GM18517 (cell line): ENCODE measurements around the gene CLSTN2.

Source experiments
- ATAC-seq: cut with Tn5 transposase; IDR thresholded peaks from one replicate; pipeline ENCODE4 v1.9.1; 2021; ENCODE audit warnings: mild to moderate bottlenecking, moderate library complexity; ENCODE audit not compliant: unreplicated experiment

CLSTN2 gene

DNA sequence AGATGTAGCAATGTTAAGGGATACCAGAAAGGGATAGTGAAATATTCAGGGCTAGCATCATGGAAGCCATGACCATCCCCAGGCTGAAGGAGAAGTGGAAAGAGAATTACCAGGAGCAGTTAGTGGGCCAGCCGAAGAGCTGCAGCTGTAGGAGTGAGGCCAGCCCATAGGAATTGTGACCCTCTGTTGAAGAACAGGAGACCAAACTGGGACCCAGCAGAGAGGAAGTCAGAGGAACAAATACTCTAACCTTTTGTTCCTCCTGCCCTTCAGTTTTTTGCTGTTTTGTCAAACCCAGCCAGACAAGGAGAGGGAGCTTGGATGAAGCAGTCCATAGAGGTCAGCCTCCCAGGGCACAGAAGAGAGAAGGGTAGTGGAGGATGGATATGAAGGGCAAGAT is 115.4 kb downstream of the CLSTN2 start:
- no peak for ATAC-seq

- ATAC-seq = no peak
Observed at GRCh38 chr3:140051019-140051957, 116.3 kb downstream of the CLSTN2 start.

- no peak for ATAC-seq
Observed at GRCh38 chr3:140052771-140053702, 118.1 kb downstream of the CLSTN2 start.

DNA sequence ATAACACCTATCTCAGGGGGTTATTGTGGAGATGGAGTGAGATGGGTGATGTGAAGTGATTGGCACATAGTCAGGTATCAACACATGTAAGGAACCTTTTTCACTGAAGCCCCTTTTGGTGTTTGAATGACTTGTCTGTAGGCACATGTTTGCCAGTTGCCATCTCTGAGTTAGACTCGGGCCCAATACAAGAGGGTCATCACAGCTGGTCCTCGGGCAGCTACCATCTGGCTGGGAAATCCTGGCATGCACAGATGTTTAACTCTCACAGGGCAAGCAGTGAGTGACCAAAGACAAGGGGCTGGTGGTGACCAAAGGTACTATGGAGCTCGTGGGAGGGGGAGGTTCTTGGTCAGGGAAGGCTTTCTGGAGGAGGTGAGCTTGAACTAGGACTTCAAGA is 118.8 kb downstream of the CLSTN2 start:
- ATAC-seq = no peak

DNA sequence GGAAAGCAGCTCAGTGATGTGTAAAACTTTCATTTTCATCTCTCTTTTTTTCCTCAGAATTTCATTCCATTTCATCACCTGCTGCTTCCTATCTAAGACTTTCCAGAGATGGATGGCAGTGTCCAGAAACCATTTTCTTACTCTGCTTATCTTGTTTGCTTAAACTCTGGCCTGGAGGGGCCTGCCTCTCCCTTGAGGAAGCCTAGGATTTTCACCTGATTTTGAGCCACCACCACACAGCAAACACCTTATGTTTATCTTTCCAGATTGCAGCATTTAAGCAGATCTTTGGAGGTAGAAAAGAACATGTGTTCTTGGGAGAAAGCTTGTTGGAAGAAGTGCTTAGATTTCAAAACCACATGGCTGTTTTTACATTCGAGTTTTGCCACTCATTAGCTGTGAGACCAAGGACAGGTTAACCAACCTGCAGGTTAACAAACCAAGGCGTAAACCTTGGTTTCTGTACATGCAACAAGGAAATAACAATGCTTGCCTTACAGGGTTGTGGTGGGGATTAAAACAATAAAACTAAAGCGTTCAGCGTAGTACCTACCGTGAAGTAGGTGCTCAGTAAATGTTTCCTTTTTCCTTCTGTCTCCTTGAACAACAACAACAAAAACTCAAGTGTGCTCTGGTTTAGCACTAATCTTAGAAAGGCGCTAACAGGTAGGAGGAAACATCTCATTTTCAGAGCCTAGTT is 120.3 kb downstream of the CLSTN2 start:
- no peak for ATAC-seq

GRCh38 chr3:140056047-140056446 is 121.1 kb downstream of the CLSTN2 start:
- ATAC-seq = no peak

DNA sequence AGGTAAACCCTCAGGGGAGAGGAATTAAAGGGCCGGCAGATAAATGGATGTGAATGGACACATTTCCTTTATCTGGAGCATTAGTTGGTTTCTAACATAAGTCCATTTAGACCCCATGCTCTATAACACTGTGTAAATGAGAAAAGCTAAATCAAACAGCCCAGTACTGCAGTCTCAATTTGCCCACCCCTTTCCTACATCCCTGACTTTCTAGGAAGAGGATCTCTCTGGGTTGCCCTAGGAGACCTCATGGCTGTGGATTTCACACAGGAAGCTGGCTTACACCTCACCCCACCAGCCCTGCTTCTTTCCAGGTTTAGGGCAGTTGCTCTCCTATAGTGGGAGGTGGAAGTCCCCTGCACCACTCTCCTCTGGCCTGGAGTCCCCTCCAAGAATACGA is 126.2 kb downstream of the CLSTN2 start:
- no peak for ATAC-seq

DNA sequence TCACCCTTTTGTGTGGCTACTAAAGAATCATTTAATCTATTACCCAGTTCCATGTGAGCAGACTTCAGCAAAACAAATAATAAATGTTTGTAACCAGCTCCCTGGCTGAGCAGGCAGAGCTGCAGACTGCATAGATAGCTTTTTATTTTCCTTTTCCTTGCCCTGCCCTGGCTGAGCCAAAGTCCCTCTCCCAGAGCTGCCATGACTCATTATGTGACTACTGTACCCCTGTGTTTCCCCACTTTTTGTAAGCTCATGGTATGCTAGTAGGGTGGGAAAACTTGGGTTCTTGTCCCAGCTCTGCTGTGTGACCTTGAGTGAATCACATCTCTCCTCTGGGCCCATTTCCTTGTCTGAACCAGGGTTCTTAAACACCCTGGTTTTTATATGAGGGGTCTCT is 127.5 kb downstream of the CLSTN2 start:
- no peak for ATAC-seq

- ATAC-seq = no peak
Observed at GRCh38 chr3:140067487-140067886, 132.5 kb downstream of the CLSTN2 start.

- no peak for ATAC-seq
Observed at GRCh38 chr3:140068494-140069017, 133.6 kb downstream of the CLSTN2 start.

DNA sequence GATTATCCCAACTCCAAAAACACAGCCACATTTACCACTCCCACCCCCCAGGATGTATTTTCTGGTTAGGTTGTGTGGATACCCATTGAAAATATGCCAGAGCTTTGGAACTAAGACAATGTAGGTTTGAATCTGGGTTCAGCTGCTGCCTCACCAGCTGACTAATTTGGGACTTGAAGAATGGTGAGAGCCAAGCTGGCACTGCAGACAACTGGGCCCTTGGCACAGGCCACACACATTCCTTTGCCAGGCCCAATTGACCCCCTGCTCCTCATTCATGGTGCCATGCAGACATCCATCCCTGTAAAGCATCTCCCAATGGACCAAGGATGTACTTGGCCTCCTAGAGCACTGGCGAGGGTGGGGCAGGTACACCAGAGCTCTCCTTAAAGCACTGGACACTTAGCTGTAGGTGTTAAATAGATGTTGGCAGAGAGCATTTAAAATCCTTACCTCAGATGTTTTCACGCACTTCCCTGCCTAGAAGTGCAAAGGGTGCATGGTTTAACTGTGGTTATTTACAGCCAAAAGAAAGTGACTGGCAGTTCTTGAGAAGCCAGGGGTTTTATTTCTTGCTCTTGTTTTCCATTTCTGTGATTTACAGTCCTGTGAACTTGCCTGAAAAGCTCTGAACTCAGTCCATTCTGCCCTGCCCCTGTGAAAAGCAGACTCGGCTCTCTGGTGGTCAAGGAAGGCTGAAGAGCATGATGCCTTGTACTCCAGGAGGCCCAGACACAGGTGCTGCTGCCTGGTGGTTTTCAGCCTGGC is 138.5 kb downstream of the CLSTN2 start:
- no peak for ATAC-seq

DNA sequence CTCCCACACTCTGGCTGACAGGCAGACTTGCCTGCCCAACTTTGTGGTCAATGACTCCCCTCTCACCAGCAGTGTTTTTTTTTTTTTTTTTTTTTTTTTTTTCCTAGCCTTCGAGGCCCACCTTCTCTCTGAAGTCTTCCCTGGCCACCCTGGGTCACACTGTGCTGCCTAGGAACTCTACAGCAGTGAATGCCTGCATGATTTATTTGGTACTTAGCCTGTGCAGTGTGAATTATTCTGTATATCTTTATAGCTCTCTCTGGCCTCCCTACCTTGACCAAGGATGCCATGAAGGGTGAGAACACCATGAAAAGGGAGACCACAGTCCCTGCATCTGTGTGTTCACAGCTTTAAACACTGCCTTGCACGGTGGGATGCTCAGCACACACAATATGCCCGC is 141.6 kb downstream of the CLSTN2 start:
- no peak for ATAC-seq

- no peak for ATAC-seq
Observed at GRCh38 chr3:140077406-140077805, 142.4 kb downstream of the CLSTN2 start.

DNA sequence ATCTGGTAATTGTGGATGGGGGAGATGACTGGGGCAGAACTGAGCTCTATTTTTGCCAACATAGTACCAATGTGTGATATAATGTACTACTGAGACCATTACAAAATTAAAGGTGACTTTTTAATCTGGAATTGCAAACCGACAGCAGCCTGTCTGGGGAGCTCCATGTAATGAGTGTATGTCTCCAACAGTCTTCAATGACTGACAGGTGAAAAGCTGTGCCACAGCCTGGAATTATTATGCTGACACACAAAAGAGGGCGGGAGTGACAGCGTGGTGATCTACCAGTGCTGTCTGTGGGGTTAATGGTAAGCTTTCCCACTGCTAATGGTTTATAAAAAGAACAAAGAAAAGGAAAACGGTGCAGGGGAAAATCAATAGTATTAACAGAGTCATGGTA is 143.4 kb downstream of the CLSTN2 start:
- no peak for ATAC-seq

DNA sequence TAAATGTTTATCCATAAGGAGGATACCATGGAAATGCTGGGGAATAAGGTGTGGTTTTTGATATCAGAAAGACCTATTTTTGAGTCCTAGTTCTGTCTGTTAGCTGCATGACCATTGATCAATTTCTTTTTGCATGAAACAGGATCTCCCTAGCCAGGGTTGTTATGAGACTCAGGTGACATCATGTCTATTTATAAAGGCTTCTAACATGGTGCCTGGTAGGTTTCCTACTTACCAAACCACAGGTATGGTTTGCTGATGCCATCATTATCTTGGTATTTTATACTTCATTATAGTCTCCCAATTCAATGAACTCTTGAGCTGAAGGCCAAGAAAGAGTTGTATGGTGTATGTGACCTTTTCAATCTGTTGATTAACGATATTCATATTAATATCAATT is 144.0 kb downstream of the CLSTN2 start:
- ATAC-seq = no peak

DNA sequence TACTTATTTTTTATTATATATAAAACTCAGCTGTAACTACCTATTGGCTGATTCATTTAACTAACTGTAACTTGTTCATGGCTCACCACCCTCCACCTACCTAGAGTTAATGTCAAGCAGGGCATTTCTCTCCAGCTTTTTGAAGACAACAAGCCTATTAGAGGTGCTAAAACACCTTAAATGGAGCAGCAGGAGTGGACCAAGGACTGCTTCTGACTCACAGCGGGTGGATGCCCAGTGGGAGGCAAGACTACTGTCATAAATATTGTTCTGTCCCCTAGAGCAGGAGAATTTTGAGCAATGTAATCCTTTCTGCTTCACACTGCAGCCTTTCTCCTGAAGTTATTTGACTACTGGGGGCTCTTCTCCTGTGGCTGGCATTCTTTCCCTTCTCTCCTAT is 146.9 kb downstream of the CLSTN2 start:
- ATAC-seq = no peak

DNA sequence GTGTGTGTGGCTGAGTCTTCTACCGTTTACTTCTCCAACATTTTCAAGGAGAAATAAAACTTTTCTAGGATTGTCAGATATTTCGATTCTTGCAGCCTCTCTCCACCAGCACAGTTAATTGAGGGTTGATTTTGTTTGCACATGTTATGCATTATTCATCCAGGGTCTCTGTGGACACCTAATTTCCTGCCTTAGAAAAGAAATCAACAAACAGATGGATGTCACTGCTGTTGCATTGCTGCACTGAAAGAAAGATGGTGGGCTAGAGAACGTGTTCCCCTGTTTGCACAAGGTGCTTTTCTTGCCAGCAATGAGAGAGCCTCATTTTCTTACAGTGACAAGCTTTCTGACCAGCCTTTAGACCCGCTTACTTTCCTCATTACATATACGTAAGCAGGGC is 150.0 kb downstream of the CLSTN2 start:
- no peak for ATAC-seq

DNA sequence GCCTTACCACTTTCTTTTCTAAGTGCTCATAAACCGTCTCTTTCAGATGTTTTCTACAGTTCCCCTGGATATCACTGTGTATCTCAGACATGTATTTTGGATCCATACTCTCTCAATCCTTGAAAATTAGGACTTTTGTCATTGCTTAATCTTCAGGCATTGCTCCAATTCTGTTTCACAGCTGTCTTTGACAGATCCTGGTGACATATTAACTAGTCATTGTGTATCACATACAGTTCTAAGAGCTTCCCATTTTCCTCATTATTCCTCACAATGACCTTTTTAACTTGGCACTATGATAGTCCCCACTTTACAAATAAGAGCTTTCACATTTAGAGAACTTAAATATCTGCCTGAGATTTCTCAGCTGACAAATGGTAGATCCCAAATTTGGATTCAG is 151.7 kb downstream of the CLSTN2 start:
- ATAC-seq = no peak

DNA sequence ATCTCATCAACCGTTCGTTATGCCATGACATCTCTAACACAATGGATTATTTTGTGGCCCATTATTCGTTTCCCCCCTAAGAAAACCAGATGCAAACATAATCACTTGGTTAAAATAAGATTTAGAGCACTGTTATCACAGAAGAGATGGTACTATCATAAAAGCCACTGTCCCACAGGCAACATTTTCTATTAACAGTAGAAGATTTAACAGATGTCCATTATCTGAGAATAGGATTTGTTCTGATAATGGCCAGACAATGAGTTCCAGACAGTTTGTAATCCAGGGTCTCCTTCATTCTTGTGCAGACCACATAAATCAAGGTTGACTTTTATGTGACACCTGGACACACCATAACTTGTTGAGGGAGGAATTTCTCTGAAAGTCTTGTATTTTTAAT is 153.1 kb downstream of the CLSTN2 start:
- no peak for ATAC-seq

DNA sequence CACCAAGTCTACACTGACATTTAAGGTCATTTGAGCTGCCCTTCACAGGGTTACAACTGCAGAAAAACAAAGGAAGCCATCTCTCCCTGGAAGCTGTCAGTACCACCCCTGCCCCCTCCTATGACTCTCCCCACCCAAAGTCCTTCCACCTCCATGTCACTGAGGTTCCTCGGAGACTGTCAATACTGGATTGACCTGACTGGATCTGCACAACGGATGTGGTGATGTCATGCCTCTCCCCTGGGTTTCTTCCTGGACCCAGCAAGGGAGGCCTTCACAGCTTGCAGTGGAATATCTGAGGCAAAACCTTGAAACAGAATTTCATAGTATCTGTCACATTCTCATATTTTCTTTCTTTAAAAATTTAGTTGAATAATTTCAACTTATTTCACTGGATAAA is 153.5 kb downstream of the CLSTN2 start:
- no peak for ATAC-seq
